Ishikawa (cell line): ENCODE data around the gene INTS6L.
A peak's percentile ranks its signal among the peaks of the same experiment; 100 is the strongest.

Source experiments
- CEBPB ChIP-seq: IDR thresholded peaks from 2 replicates; pipeline ENCODE4 v1.6.1; 2012
- EGR1 ChIP-seq: IDR thresholded peaks from 2 replicates; pipeline ENCODE4 v1.6.1; 2012
- EP300 ChIP-seq: IDR thresholded peaks from 2 replicates; pipeline ENCODE4 v1.6.1; 2012; ENCODE audit warnings: borderline replicate concordance
- FOXM1 ChIP-seq: IDR thresholded peaks from 2 replicates; pipeline ENCODE4 v1.6.1; 2012; ENCODE audit warnings: low read depth, borderline replicate concordance
- RAD21 ChIP-seq: IDR thresholded peaks from 2 replicates; pipeline ENCODE4 v1.6.1; 2012; ENCODE audit warnings: low read depth
- TAF1 ChIP-seq: IDR thresholded peaks from 2 replicates; pipeline ENCODE4 v1.6.1; 2012; ENCODE audit warnings: low read depth, mild to moderate bottlenecking
- TCF12 ChIP-seq: IDR thresholded peaks from 2 replicates; pipeline ENCODE4 v1.6.1; 2012; ENCODE audit warnings: low read depth
- TEAD4 ChIP-seq: IDR thresholded peaks from 2 replicates; pipeline ENCODE4 v1.6.1; 2012
- YY1 ChIP-seq: IDR thresholded peaks from 2 replicates; pipeline ENCODE4 v1.6.1; 2012; ENCODE audit warnings: low read depth
- ZBTB7A ChIP-seq: IDR thresholded peaks from 2 replicates; pipeline ENCODE4 v1.6.1; 2012; ENCODE audit warnings: low read depth
- TF ChIP-seq, protein P1 (sequence below): IDR thresholded peaks from 2 replicates; pipeline ENCODE4 v1.6.1; 2012
- TF ChIP-seq, protein P2 (sequence below): IDR thresholded peaks from 2 replicates; pipeline ENCODE4 v1.6.1; 2012
- TF ChIP-seq, protein P3 (sequence below): IDR thresholded peaks from 2 replicates; pipeline ENCODE4 v1.6.1; 2012; ENCODE audit warnings: low read depth, mild to moderate bottlenecking

DNA sequence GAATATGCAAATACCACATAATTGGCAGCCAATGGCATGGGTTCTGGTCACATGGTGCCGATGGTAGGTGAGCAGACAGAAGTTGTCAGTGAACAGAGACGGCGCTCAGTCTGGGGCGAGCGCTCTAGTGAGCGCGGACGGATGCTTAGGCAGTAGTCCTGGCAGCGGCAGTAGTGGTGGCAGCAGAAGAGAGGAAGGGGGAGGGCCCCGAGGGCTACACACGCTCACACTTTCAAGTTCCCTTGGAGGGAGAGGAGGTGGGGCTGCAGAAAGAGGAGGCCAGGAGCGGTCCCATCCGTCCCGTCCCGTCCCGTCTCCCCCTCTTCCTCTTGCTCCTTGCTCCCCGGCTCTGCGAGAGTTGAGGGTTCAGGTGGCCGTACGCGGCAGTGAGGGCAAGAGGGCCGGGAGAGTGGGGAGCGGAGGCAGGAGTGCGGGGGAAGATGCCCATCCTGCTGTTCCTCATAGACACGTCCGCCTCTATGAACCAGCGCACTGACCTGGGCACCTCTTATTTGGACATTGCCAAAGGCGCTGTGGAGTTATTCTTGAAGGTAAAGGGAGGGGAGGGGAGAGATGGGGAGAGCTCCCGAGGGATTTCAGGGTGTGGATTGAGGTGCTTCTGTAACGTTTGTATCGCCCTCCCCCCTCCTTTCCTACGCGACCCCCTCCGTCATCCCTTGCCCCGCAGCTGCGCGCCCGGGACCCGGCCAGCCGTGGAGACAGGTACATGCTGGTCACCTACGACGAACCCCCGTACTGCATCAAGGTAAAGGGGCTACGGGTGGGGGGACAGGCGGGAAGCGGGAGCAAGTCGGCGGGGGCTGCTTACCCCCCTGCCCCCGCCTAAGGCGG is at the start of gene INTS6L:
- TF ChIP-seq, protein P1, sequence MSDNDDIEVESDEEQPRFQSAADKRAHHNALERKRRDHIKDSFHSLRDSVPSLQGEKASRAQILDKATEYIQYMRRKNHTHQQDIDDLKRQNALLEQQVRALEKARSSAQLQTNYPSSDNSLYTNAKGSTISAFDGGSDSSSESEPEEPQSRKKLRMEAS: no peak
- no peak for TF ChIP-seq FOXM1
- TF ChIP-seq, protein P2, sequence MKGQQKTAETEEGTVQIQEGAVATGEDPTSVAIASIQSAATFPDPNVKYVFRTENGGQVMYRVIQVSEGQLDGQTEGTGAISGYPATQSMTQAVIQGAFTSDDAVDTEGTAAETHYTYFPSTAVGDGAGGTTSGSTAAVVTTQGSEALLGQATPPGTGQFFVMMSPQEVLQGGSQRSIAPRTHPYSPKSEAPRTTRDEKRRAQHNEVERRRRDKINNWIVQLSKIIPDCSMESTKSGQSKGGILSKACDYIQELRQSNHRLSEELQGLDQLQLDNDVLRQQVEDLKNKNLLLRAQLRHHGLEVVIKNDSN: peak; percentile 91
- TF ChIP-seq EP300: no peak
- peak; percentile 56; the same call in 1 of the 2 replicates for TF ChIP-seq TAF1
- 0 out of 2 replicates have a peak, but pooled peaks have one; percentile 21 for TF ChIP-seq YY1
- no peak for TF ChIP-seq CEBPB
- TF ChIP-seq, protein P3, sequence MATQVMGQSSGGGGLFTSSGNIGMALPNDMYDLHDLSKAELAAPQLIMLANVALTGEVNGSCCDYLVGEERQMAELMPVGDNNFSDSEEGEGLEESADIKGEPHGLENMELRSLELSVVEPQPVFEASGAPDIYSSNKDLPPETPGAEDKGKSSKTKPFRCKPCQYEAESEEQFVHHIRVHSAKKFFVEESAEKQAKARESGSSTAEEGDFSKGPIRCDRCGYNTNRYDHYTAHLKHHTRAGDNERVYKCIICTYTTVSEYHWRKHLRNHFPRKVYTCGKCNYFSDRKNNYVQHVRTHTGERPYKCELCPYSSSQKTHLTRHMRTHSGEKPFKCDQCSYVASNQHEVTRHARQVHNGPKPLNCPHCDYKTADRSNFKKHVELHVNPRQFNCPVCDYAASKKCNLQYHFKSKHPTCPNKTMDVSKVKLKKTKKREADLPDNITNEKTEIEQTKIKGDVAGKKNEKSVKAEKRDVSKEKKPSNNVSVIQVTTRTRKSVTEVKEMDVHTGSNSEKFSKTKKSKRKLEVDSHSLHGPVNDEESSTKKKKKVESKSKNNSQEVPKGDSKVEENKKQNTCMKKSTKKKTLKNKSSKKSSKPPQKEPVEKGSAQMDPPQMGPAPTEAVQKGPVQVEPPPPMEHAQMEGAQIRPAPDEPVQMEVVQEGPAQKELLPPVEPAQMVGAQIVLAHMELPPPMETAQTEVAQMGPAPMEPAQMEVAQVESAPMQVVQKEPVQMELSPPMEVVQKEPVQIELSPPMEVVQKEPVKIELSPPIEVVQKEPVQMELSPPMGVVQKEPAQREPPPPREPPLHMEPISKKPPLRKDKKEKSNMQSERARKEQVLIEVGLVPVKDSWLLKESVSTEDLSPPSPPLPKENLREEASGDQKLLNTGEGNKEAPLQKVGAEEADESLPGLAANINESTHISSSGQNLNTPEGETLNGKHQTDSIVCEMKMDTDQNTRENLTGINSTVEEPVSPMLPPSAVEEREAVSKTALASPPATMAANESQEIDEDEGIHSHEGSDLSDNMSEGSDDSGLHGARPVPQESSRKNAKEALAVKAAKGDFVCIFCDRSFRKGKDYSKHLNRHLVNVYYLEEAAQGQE: no peak
- no peak for TF ChIP-seq ZBTB7A
- no peak for TF ChIP-seq TEAD4
- TF ChIP-seq TCF12: no peak
- no peak for TF ChIP-seq EGR1
- no peak for TF ChIP-seq RAD21
